Nucleus accumbens (tissue), 56 donors: ENCODE measurements around the gene SELP.

ENCODE experiments used
- DNase-seq, 56 donors: peaks; one replicate each; lab custom pipeline; 2025; lab: John Stamatoyannopoulos, UW

Gene SELP

DNA sequence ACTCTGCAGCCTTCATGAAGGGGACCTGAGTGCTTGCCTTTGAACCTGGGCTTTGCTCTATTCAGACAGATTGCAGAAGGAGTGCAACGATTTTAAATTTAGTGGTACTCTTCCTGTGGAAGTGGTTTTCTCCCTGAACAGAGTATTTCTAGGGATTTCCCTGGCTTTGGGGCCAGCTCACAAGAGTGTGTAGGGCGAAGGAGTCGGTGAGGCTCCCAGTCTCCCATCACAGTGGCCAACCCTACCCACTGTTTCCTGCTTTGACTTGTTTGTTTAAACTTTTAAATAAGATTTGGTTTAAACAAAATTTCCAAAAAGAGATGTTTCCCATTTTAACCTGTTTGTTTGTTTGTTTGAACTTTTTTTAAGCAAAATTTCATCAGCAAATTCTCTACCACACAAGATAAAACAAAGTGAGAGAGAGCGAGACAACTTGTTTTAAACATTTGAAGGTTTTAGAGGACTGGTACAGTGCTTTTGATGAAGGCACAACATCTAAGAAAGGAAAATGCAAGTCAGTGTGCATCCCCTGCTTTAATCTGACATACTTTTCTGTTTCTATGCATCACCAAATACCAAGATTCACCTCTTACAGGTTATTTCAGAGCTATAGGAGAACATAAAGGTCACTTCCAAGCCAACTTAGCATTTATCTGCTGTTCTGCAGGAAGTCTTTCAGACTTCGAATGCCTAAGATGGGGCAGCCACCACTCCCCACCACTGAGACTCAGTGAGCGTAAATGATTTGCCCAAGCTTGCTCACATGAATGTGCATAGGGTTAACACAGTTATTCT, 6.6 kb downstream of the SELP start:
- no peak for DNase-seq

DNA sequence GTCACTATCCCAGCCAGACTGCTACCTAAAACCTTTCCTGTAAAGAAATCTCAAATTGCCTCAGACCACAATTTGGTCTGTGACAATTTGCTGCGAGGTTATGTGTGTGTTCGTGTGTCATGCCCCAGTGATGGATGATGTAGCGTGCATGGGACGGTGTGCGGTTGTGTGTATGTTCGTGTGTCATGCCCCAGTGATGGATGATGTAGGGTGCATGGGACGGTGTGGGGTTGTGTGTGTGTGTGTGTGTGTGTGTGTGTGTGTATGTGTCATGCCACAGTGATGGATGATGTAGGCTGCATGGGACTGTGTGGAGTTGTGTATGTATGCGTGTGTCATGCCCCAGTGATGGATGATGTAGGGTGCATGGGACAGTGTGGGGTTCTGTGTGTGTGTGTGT, 9.4 kb downstream of the SELP start:
- DNase-seq = no peak

DNA sequence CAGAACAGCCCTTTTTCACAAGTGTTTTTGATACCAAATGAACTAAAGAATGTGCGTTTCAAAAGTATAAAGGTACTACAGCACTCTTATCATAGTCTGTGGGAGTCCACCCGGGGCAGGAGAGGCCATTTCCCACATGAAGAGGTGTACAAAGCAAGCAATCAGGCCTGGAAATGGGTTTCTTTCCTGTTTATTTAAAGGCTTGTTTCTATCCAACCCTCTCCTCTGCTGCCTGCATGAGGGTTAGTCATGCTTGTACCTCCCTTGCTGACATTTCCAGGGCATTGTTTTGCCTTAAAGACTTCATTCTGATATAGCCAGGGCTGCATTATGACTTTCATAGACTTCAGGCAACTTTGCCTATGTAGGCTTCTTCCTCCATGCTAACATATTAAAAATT, 11.6 kb downstream of the SELP start:
- DNase-seq = no peak

DNA sequence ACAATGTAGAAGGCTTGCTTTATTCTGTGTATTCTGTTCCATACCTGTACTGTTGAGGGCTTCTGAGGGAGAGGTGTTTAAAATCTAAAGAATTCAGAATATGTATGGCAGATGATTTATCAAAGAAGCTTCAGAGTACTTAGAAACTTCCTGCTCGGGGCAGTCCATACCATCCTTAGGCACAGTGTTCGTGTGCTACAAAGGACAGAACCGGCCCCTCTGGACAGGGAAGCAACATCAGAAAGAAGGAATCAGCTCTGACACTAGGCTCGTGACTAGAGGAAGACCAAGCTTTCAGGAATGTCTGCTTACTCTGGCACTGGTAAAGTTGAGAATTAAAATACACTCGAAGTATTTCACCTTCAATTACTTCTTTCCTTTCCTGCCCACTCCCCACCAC, 14.1 kb downstream of the SELP start:
- no peak for DNase-seq

DNA sequence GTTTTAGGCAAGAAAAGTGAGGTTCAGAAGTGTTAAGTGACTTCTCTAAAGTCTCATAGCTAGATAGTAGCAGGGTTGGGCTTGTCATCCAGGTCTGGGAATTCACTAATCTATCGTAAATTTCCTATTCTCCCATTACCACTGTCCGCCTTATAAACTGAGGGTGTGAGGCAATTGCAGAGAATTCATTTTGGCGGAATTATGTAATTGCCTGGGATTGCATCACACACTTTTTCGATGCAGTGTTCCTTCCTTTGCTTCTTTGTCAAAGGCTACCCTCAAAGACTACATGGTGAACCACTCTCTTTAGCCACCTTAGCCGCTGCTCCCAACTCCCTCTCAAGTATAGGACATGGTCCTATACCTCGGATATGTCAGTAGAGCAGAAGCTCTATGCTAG, 19.1 kb downstream of the SELP start:
- DNase-seq = no peak

DNA sequence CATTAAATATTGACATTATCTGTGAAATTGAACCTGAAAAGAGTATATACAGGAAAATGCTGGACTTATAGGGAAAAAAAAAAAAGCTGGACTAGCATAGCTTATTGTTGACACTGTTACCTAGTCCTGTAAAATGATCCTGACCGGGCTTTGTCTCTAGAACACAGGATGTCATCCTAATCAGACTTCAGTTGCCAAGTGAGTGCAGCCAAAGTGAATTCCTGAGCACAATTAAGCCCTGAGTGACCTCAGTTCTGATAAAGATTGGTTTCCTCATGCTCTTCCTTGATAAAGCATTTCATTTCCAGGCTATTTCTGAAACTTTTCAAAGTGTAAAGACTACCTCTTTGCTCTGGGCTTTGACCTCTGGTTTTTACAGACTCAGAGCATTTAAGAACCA, 19.8 kb downstream of the SELP start:
- no peak for DNase-seq

DNA sequence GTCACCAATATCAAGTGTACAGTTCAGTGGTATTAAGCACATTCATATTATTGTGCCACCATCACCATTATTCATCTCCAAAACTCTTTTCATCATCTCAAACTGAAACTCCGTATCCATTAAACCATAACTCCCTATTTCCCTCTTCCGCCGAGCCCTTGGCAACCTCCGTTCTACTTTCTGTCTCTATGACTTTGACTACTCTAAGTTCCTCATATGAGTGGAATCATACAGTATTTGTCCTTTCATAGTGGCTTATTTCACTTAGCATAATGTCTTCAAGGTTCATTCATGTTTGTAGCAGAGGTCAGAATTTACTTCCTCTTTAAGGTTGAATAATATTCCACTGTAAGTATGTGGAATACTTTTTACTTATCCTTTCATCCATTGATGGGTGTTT, 21.7 kb downstream of the SELP start:
- DNase-seq = no peak

DNA sequence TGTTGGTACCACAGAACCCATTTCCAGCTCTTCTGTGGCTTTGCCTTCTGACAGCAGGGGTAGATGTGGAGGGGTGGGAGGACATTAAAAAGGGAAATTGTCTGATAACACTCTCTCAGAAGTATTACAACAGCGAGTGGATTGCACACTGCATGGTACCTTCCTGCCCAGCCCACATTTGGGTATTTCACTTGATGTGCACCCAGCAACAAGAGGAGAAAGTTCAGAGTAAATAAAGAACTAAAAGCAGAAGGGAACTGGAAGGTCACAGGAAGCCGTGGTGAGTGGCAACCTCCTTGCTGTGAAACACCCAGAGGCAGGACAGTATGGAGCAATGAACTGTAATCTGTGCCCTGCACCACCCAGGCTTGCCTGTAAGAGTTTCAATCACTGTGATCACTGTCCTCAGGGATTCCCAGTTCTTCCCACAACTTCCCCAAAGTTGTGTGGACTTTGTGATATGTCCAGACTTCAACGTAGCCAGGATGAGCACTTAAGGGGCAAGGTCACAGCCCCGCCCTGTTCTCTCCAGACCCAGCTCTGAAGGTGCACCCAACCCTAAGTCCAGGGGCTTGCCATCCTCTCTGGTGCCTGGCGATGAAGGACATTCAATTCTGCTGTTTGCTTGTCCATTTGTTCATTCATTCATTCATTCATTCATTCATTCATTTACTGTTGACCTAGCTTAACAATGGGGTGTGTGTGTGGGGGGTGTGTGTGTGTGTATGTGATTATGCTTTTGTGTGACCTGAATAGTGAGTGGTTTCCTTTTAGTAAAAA, 25.0 kb downstream of the SELP start:
- peak in 4 of 56 donors; percentile 1 to 7 (median 4) for DNase-seq

DNA sequence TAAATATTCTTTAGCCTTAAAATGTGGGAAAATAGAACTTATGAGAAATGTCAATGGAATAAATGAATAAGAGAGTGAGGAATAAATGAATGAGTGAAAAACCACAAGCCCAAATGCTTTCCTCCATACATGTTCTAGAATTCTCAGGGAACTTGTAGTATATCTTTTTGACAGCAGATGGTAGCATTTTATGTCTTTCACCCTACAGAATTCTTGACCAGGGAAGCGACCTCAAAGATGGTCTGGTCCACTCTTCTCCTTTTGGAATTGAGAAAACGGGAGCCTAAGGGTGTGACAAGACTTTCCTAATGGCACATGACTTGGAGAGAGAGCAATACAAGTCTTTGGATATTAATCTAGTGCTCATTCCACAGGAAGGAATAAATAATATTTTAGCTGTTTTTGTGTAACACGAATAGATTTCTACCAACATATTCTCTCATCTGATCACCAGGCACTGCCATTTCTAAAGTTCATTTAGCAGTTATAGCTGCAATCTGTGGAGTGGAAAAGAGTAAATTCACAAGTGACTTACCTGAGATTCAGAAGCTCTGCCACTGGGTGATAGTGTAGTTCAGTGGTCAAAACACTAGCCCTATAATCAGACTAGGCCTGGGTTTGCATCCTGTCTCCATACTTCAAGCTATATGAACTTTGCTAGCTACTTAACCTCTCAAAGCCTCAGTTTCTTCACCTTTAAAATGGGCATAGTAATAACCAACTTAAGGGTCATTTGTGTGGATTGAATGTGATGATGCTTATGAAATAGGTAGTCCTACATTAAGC, 28.6 kb downstream of the SELP start:
- peak in 1 of 56 donors; percentile 0 for DNase-seq

DNA sequence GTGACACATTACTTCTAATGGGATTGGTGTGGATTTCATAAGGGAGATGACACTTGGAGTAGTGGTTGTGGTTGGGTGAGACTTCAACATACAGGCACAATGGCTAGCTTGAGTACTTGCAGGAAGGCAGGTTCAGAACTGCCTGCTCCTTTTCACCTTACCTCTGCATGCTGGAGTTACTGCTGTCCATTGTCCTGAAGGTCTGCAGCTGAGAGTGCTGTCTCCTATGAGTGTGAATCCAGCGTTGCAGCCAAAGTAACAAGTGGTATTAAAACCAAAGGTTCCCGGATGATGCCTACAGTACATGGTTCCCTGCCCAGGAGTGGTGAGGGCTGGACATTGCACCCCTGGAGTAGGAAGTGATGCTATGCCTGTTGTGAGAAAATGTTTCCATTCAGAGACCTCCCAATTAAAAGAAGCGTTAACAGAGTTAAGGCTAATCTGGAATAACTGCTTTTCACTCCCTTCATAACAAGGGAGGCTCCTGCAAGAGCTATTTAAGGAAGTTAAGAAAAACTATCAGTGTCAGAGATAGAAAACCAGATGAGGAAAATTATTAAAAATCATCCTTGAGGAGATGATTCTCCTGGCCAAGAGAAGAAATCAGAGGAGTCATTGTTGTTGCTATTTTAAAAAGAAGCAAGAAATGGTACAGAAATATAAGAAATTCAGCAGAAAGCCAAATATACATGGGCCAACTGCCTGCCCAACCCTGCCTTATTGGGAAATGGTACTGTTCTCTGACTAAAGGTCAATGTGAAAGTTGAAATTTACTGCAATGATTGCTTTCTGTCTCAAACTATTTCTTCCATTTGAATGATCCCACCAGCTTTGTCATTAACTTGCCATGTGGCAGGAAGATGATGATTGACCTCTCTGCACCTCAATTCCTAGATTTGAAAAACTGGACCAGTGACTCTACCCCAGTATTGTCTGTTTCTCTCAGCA, 33.9 kb downstream of the SELP start:
- no peak for DNase-seq

DNA sequence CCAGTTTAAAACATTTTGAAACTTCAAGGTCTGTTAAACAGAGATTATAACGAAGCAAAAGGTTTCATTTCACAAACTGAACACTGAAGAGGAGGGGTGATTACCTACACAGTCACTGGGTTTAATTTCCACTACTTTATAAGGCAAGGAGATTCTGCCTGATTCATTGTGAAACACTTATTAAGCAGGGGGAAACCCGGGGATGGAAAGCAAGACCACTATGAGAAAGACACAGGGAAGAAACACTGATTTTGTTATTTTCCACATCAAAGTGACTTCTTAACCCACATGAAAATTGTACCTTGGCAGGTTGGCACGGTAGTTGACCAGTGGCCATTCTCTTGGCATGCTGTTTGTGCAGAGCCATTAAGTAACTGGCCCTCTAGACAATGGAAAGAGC, 35.5 kb downstream of the SELP start:
- no peak for DNase-seq

DNA sequence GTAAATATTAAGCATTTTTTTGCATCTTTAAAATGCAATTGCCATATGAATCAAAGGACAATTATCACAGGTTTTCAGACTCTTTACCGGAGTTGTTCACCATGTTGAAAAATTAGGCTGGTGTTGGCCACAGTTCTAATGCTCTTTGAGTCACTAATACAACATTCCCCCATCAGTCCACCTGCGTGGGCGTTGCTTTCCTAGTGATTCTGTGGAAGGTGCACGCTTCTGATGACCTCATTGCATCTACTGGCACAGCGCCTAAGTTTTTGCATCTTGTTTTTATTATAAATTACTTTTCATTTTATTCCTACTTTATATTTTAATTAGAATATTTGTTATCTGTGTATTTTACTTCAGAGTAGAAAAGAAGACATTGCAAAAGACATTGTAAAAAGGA, 39.0 kb downstream of the SELP start:
- DNase-seq = no peak

DNA sequence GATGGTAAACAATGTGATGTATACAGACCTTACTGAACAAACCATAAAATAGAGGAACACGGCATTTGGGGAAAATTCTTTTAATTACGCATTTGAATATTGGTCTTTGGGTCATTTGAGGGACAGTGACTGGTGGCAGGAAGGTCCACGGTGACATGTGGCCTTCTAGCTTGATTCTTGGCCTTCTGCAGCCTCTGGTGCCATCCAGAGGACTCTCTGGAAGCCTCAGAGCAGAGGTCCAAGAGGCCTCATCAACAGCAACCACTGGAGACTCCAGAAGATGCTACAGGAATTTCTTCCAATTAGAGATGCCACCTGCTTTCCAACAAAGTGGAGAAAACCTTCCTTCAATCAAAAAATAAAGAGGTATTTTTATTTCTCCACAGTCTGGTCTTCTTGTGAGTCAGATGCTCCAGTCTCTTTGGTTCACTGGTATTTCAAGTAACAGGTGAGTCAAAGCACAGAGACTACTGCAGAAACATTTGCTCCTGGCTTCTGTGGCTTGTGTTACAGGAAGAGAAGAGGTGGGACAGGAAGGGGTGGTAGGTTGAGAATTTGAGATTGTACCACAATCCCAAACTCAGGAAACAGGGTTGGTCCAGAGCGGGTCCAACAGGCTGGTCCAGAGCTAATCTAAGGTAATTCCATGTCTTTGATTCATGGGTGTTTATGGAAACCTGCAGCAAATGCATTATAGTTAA, 41.0 kb downstream of the SELP start:
- no peak for DNase-seq

DNA sequence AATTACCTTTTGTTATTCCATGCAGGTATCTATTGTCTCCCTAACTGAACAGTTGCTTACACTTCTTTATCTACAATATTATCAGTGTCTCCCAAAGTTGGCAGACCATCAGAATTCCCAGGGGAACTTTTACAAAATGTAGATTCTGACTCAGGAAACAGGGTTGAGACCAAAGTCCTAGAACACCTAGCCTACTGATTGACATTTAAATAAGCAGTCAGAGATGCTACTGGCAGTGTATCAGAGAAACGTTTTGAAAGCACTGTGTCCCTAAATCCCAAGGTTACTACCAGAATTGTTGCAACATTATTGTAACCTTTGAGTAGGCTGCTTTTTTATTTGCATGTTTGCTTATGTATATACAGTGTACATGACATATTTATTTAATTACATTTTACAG, 41.8 kb downstream of the SELP start:
- no peak for DNase-seq

DNA sequence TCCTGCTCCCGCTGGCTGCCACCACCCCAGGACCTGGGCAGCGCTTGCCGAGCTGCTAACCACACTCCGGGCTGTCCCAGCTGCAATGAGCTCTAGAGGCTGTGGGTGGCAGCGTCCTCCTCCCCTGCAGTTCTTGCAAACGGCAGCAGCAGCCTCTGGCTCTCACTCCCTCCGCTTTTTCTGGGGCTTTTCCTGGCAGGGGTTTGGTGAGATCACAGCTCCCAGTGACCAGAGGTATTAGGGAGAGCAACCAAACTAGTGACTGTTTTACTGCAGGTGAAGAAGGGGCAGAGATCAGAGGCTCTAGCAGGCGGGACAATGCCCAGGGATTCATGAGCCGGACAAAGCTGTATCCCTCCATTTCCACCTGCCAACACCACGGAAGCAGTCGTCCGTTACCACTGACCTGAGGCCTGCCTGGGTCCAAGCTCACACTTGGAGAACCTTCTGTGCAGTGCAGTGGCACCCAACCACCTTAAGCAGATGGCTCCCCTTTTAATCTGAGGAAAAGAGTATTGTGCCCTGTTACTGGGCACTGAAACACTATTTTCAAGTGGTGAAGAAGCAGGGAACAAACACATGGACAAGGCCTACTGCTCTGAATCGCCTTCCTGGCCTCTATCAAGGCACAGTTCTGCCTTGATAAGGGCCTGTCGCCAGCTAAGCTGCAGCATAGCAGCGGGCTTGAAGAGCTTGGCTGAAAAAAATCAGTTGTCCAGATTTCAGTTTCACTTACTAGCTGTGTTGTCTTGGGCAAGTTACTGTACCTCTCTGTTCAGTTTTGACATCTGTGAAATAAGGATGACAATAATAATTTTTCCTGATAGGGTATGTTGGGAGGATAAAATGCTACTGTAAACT, 43.3 kb downstream of the SELP start, which contains the start of gene F5:
F5 (minus strand) TSS at position 87 of the 861 bp plus-strand sequence. CDS start 95 bp downstream, outside the sequence.
- DNase-seq = peak in 52 of 56 donors; percentile 6 to 76 (median 37)

DNA sequence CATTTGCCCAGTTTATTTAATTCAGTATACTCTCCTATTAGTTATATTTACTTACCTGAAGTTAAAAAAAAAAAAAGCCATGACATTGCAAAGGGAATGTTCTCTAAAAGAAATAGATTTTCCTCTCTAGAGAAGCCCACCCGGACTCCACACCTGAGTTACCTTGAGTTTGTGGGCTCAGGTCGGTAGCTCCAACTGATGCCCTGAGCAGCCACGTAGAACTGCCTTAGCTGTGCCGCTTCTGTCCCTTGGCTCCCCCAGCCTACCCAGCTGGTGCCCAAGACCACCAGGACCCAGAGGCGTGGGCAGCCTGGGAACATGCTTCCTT, 43.9 kb downstream of the SELP start:
- DNase-seq = no peak

DNA sequence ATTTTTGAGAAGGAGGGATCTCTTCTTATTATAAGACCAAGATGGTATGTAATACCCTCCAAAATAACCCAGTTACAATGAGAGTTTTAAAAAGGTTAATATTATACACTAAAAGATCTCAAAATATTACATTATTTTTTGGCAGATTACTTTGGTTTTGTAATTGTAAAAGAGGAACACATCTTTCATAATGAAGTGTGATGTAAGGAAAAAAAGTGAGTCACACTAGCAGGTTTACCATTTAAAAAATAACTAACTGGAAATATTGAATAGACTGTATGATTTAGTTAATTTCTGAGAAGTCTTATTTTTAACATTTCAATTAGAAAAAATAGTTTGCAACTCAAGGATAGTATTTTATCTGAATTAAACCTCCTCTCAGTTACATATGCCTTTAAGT, 44.7 kb downstream of the SELP start:
- no peak for DNase-seq

DNA sequence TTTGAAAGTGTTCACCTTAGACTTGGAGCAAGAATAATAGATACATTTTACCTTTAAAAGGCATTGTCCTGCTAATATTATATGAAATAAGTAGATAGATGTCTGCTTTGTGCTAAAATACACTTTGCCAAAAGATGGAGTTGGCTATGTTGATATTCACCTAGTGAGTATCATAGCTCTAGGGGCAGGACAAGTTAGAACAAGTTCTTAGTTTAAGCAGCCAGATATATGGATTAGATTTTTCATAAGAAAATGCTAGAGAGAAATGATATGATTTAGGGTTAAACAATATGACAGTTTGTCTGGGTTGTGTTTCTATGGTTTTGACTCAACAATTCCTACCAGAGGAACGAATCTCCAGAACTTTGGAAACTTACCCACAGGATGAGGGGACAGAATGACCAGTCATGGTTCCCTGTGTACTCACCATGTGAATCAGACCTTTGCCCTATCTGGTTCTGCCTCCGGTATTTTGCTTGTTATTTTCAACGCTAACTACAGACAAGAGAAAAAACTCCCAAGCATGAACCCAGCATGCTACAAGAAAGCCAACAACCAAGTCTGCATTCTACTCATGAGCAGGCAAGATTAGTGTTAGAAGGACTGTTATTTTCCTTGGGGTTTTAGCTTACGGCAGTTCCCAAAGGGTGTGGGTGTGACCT, 45.3 kb downstream of the SELP start:
- no peak for DNase-seq
